GM21737 (cell line): ENCODE results near the gene UBE2O.

Experiments
- ATAC-seq: cut with Tn5 transposase; IDR thresholded peaks from one replicate; pipeline ENCODE4 v1.9.1; 2021; ENCODE audit warnings: mild to moderate bottlenecking, moderate library complexity; ENCODE audit not compliant: unreplicated experiment

The UBE2O gene

DNA sequence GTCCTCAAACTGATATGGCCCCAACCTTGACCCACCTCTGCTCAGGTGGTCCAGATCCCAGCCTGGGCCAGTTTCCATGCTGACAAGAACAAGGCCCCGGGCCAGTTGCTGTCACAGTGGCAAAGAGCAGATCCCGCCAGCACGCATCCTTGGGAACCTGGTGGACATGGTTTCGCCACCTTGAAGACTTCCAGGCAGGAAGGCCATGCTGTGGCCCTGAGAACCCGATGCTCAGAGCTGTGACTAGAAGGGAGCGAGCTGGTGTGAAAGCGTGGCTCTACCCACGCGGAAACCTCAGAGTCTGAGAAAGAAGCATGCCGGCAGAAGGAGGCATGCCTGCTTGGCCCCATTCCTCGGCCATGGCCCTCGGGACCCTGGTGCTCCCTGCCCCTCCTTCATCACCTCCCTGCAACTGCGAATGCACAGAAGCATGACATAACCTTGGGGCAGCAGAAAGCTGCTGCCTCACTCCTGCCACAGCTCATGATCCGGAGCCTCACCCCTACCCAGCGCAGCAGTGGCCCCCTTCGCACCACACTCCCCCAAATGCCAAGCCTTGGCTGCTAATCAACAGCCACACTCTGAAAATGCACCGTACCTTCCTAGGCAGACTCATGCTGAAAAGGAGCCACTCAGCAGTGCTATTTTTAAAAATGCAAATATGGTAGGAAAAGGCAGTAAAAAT lies 33.2 kb downstream of the UBE2O start:
- no peak for ATAC-seq

DNA sequence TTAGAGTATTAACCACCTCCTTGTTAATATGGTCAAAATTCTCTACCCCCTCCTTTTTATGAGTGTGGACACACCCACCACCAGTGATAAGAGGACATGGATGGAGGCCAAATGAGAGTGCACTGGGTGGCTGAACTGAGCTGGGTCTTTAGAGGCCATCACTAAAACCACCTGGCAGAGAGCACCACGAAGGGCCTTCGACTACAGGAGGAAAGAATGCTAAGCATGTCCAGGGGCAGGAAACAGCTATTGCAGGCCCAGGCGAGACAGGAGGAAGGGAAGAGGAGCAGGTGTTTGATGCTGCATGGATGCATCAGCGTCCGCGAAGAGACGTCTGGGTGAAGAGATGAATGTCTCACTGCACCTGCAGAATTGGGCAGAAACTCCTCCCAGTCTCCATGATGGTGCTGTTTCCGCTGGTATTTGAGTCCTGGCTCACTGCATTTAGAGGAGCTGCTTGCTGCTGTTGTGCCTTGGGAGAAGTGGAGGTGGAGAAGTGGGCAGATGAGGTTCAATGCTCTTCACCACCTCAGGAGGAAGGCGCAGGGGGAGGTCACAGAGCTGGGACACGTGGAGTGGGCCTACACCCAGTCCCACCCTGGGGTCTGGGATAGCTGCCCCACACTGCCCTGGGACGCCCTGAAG lies 35.3 kb downstream of the UBE2O start:
- no peak for ATAC-seq

- no peak for ATAC-seq
These were observed 36.1 kb downstream of the UBE2O start for GRCh38 chr17:76416899-76417298.

- ATAC-seq, result no peak
These were observed 36.5 kb downstream of the UBE2O start for GRCh38 chr17:76416457-76416856.

DNA sequence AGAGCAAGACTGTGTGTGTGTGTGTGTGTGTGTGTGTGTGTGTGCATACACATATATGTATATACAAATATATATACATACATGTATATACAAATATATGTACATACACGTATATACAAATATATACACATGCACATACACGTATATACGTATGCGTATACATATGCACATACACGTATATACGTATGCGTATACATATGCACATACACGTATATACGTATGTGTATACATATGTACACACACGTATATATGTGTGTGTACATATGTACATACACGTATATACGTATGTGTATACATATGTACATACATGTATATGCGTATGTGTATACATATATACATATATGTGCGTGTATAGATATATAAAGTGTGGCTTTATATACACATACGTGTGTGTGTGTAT lies 37.2 kb downstream of the UBE2O start:
- ATAC-seq, result no peak

- no peak for ATAC-seq
These were observed 38.3 kb downstream of the UBE2O start for GRCh38 chr17:76414334-76415295.

DNA sequence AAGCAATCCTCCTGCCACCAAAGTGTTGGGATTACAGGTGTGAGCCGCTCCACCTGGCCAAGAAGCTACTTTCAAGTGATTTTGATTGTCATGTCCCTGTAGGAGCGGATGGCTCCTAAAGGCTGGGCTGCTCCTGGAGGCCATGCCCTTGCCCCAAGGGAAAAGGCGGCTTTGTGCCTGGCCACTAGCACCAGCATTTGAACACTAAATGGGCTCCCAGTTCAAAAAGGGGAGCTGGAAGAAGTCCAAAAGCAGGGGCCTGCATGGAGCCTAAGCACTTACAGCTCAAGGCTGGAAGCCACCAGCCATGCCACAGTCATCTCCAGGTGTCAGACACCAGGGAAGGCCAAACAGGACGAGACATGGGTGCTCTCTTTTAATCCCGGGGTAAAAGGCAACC lies 41.7 kb downstream of the UBE2O start:
- ATAC-seq, result no peak

DNA sequence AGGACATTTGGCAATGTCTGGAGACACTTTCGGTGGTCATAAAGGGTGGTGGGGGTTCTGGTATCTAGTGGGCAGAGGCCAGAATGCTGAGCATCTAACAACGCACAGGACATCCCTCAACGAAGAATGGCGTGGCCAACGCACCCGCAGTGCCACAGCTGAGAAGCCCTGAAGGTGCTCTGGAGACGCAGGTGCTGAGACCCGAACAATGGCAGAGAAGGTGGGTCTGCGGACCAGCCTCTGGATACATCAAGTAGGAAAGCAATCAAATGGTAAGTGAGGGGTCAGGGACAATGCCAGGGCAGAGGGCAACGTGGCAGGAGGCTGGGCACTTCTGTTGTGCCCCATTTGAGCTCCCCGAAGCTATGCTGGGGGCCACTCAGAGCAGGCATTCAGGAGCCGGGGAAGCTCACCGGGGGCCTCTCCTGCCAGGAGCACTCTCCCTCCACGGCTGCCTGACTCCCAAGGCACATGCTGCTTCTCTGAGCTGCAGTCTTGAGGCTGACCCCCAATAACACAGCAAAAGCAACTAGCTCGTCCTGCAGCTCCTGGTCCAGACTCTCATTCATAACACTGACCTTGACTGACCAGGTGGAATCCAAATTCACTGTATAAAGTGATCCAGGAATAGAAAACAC lies 42.5 kb downstream of the UBE2O start:
- ATAC-seq, result no peak

GRCh38 chr17:76408037-76408849 lies 44.7 kb downstream of the UBE2O start:
- ATAC-seq, result peak; percentile 54

GRCh38 chr17:76407509-76407908 lies 45.4 kb downstream of the UBE2O start:
- no peak for ATAC-seq

GRCh38 chr17:76405967-76406647 lies 46.8 kb downstream of the UBE2O start:
- no peak for ATAC-seq

- ATAC-seq, result no peak
These were observed 47.4 kb downstream of the UBE2O start for GRCh38 chr17:76405607-76405966.

- ATAC-seq, result no peak
These were observed 47.9 kb downstream of the UBE2O start for GRCh38 chr17:76404976-76405563.

- ATAC-seq, result no peak
These were observed 48.7 kb downstream of the UBE2O start for GRCh38 chr17:76404256-76404655.

- ATAC-seq, result no peak
These were observed 50.2 kb downstream of the UBE2O start for GRCh38 chr17:76402711-76403110.

GRCh38 chr17:76399175-76400172 lies 53.5 kb downstream of the UBE2O start:
- no peak for ATAC-seq

DNA sequence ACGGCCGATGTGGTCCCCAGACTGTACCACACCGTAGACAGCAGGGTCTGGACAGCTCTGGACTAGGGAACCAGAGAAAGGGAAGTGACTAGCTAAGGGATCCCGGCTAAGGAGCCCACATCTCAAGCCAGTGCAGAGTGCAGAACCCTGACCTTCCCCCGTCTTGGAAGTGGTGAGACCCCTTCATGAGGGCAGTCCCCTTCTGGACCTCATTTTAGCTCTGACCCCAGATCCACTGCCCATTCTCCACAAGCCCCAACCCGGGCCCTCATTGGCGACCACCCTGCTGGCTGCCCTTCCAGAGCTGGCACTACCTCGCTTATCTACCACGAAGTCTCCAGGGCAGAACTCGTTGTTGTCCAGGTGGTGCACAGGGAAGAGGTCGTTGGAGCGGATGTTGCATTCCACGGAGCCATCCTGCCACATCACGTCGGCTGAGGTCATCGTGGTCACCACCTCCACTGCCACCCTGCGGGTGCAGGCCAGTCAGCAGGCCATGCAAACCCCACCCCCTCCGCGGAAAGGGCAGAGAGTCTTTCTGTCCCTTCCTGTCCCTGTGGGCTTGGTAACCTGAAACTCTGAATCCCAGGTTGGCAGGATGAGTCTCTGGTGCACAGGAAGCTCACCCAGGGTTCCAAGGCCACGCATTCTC lies 54.3 kb downstream of the UBE2O start:
- no peak for ATAC-seq
